SU-DHL-6 (cell line): ENCODE measurements around the gene TMEM178A.

Experiments
- CTCF ChIP-seq: fragments of 200-600 bp; sonication (generic); IDR thresholded peaks from one replicate; pipeline ENCODE4 v1.5.1; 2017; ENCODE audit warnings: antibody characterized with exemption, mild to moderate bottlenecking, low read length, moderate library complexity; ENCODE audit not compliant: insufficient read depth, poor library complexity, severe bottlenecking
- EZH2phosphoT487 ChIP-seq: fragments of 200-600 bp; sonication (generic), shearing (Covaris generic); conservative IDR thresholded peaks from 2 replicates; pipeline ENCODE4 v1.6.1; 2018; ENCODE audit warnings: mild to moderate bottlenecking, antibody characterized with exemption, low read length, moderate library complexity, mixed read lengths

- TF ChIP-seq CTCF (no peak), EZH2phosphoT487 (no peak)
These were observed 32.8 kb upstream of the TMEM178A start for GRCh38 chr2:39632876-39633275.
